B cell (primary cell): Measurements from ENCODE around the gene ODC1. TPM values are rescaled to one million over a fixed set of nuclear protein-coding genes. Genes with fewer than 3 reads are reported as not detected.
A peak's percentile ranks its signal among the peaks of the same experiment; 100 is the strongest.

ENCODE experiments used
- ATAC-seq: fragments of 200-7000 bp; cut with Tn5 transposase; one replicate; pipeline ENCODE4 v1.10.0; 2021; ENCODE audit warnings: low read depth, mild to moderate bottlenecking, moderate number of reproducible peaks, moderate library complexity
- CTCF ChIA-PET: fragments of 350-600 bp; sonication (Branson Sonifier 250); formaldehyde crosslinking; loops from one replicate; lab custom pipeline; 2021; ENCODE audit warnings: antibody characterized with exemption, inconsistent platforms; lab: Charles Lee
- POLR2A ChIA-PET: fragments of 350-600 bp; sonication (Branson Sonifier 250); formaldehyde crosslinking; loops from one replicate; lab custom pipeline; 2021; ENCODE audit warnings: antibody characterized with exemption; lab: Charles Lee
- DNase-seq: peaks from one replicate; pipeline ENCODE4 v3.0.0; 2013
- H2AFZ ChIP-seq: 2 replicates; pipeline ENCODE4 v1.6.1; 2012; ENCODE audit warnings: mild to moderate bottlenecking, low read depth, low read length; ENCODE audit not compliant: insufficient read depth, poor library complexity, severe bottlenecking
- H3K27ac ChIP-seq, 2 donors: 1 replicate in 1 of 2; 2 replicates in 1 of 2; pipeline ENCODE4 v1.5.1; 2012 to 2013; ENCODE audit warnings: low read length in 2 of 2, mild to moderate bottlenecking in 2 of 2, moderate library complexity in 1 of 2
- H3K27me3 ChIP-seq, 4 experiments: fragments of 200-600 bp in 1 of 4; sonication (generic) in 1 of 4; replicated peaks in 1 of 4; 1 replicate in 2 of 4; 2 replicates in 2 of 4; pipeline versions ENCODE4 v1.6.1 to v1.7.0; 2013 to 2016; ENCODE audit warnings: low read length in 3 of 4, mild to moderate bottlenecking in 2 of 4, mixed read lengths in 1 of 4, moderate library complexity in 1 of 4; ENCODE audit not compliant: insufficient read depth in 4 of 4, control insufficient read depth in 3 of 4; ENCODE audit errors: control extremely low read depth in 1 of 4
- H3K36me3 ChIP-seq, 2 experiments: replicated peaks in 1 of 2; 1 replicate in 1 of 2; 2 replicates in 1 of 2; pipeline versions ENCODE4 v1.6.1 to v1.7.1; 2013; ENCODE audit warnings: low read length in 1 of 2; ENCODE audit not compliant: insufficient read depth in 2 of 2, control insufficient read depth in 1 of 2; ENCODE audit errors: control extremely low read depth in 1 of 2, extremely low read depth in 1 of 2
- H3K4me1 ChIP-seq, 2 donors: fragments of 200-600 bp in 1 of 2; sonication (generic) in 1 of 2; 1 replicate in 1 of 2; 2 replicates in 1 of 2; pipeline versions ENCODE4 v1.5.1 to v1.6.1; 2013 to 2017; ENCODE audit warnings: low read length in 2 of 2; ENCODE audit not compliant: control insufficient read depth in 2 of 2, insufficient read depth in 2 of 2
- H3K4me2 ChIP-seq: replicated peaks from 2 replicates; pipeline ENCODE3; 2012; ENCODE audit warnings: mild to moderate bottlenecking, low read depth, low read length; ENCODE audit not compliant: poor library complexity, severe bottlenecking
- H3K4me3 ChIP-seq, 5 experiments: fragments of 200-600 bp in 1 of 5; sonication (generic) in 1 of 5; 1 replicate in 3 of 5; 2 replicates in 2 of 5; pipeline versions ENCODE4 v1.5.1 to v1.7.0; 2011 to 2016; ENCODE audit warnings: low read length in 4 of 5, mild to moderate bottlenecking in 4 of 5, low read depth in 2 of 5, control low read depth in 1 of 5, moderate library complexity in 1 of 5; ENCODE audit not compliant: insufficient read depth in 1 of 5; ENCODE audit errors: control extremely low read depth in 1 of 5, extremely low read depth in 1 of 5
- H3K79me2 ChIP-seq: fragments of 200-600 bp; sonication (generic); one replicate; pipeline ENCODE4 v1.6.0; 2016; ENCODE audit warnings: low read length; ENCODE audit not compliant: control insufficient read depth, insufficient read depth
- H3K9ac ChIP-seq: fragments of 200-600 bp; sonication (generic); 2 replicates; pipeline ENCODE4 v1.6.1; 2017; ENCODE audit warnings: mild to moderate bottlenecking, low read length, moderate library complexity
- H3K9me3 ChIP-seq, 3 donors: one replicate each; pipeline versions ENCODE4 v1.6.1 to v1.7.1; 2013; ENCODE audit warnings: low read length in 2 of 3; ENCODE audit not compliant: control insufficient read depth in 2 of 3, insufficient read depth in 1 of 3; ENCODE audit errors: control extremely low read depth in 1 of 3
- H4K20me1 ChIP-seq: 2 replicates; pipeline ENCODE4 v1.6.0; 2012; ENCODE audit warnings: mild to moderate bottlenecking, low read length; ENCODE audit not compliant: insufficient read depth, control insufficient read depth, poor library complexity, severe bottlenecking
- H3K27ac Mint-ChIP-seq: one replicate; pipeline ENCODE4 v1.8.0; 2021; ENCODE audit warnings: mixed read lengths
- H3K27me3 Mint-ChIP-seq: one replicate; pipeline ENCODE4 v1.8.0; 2021; ENCODE audit warnings: mixed read lengths
- H3K4me1 Mint-ChIP-seq: one replicate; pipeline ENCODE4 v1.8.0; 2021; ENCODE audit warnings: mixed read lengths
- H3K4me3 Mint-ChIP-seq: one replicate; pipeline ENCODE4 v1.8.0; 2021; ENCODE audit warnings: mixed read lengths
- H3K9me3 Mint-ChIP-seq: one replicate; pipeline ENCODE4 v1.8.0; 2022; ENCODE audit warnings: mixed read lengths; ENCODE audit not compliant: insufficient read depth
- EZH2 ChIP-seq: IDR thresholded peaks from 2 replicates; pipeline ENCODE4 v1.6.1; 2012; ENCODE audit warnings: borderline replicate concordance, low read depth, mild to moderate bottlenecking, moderate library complexity, low read length; ENCODE audit not compliant: insufficient read depth, poor library complexity, severe bottlenecking
- WGBS: methylation state at CpG from one replicate; pipeline ENCODE4 v1.1.5; 2013; ENCODE audit warnings: missing lambda C conversion rate; ENCODE audit not compliant: insufficient coverage; 5-methylcytosine and 5-hydroxymethylcytosine counted together
- intact Hi-C: fragments of 100-400 bp; cut with micrococcal nuclease; formaldehyde crosslinking; loops from one replicate; pipeline ENCODE4 v1.10.0; 2022
- polyA plus RNA-seq: library from polyadenylated mRNA; depleted of rRNA; stranded (reverse); fragments of >200 nt; gene quantifications from 2 replicates; pipeline ENCODE4 v1.2.3, GENCODE V29; 2012
- total RNA-seq, 2 donors: library from RNA; stranded (reverse); fragments of 120-200 nt in 1 of 2; gene quantifications; 1 replicate in 1 of 2; 2 replicates in 1 of 2; pipeline versions ENCODE4 v1.2.3 to v1.2.4, GENCODE V29; 2013 to 2022
- TF ChIP-seq, protein P1 (sequence below): fragments of 200-600 bp; IDR thresholded peaks from one replicate; pipeline ENCODE4 v1.8.0; 2022; ENCODE audit warnings: antibody characterized with exemption, mild to moderate bottlenecking

Gene ODC1
- total and polyA plus RNA-seq, 2 donors (not counting 1 experiment from before 2014, with no cell fraction given): 88.7 to 171 TPM

- peak overlapping the region; percentile 86 for H3K27ac Mint-ChIP-seq
- Histone ChIP-seq H3K4me2 (peak overlapping the region; percentile 78), H3K27me3 (no peaks in the 10 kb centered on the region), H3K9ac (peak overlapping the region; percentile 24), H3K4me3 (peak overlapping the region in 2 of 5 experiments; percentile 10 to 12), H3K27ac (peak overlapping the region; percentile 0 to 56), H3K4me1 (peaks cover 50 to 68% of the 10 kb centered on the region in 2 donors), H4K20me1 (peaks cover 17% of the 10 kb centered on the region), H2AFZ (no peak overlapping the region), H3K79me2 (peaks cover 66% of the 10 kb centered on the region), H3K9me3 (peaks cover 0 to 7% (median 5%) of the 10 kb centered on the region in 3 donors), H3K36me3 (peaks cover 0 to 24% of the 10 kb centered on the region in 2 experiments)
- POLR2A ChIA-PET: interaction anchor here (0.6 to 5.0 kb wide), 9 partner anchors 12 to 138 kb away, joined by 3 to 72 read pairs (median 7); partner anchors contain the start of genes HPCAL1 and ODC1
- 37% methylated on average over 8 of the region's 11 CpGs for WGBS
- CTCF ChIA-PET: interaction anchor here (0.9 to 9.1 kb wide), 34 partner anchors 9 to 334 kb away, joined by 3 to 207 read pairs (median 12); partner anchors contain the start of genes HPCAL1, ODC1 and RRM2
- H3K4me3 Mint-ChIP-seq: peak overlapping the region; percentile 86
- H3K4me1 Mint-ChIP-seq: peaks cover 63% of the 10 kb centered on the region
- H3K9me3 Mint-ChIP-seq: no peaks in the 10 kb centered on the region
- intact Hi-C loops: no loop called here
- no peak for ATAC-seq
- TF ChIP-seq, protein P1, sequence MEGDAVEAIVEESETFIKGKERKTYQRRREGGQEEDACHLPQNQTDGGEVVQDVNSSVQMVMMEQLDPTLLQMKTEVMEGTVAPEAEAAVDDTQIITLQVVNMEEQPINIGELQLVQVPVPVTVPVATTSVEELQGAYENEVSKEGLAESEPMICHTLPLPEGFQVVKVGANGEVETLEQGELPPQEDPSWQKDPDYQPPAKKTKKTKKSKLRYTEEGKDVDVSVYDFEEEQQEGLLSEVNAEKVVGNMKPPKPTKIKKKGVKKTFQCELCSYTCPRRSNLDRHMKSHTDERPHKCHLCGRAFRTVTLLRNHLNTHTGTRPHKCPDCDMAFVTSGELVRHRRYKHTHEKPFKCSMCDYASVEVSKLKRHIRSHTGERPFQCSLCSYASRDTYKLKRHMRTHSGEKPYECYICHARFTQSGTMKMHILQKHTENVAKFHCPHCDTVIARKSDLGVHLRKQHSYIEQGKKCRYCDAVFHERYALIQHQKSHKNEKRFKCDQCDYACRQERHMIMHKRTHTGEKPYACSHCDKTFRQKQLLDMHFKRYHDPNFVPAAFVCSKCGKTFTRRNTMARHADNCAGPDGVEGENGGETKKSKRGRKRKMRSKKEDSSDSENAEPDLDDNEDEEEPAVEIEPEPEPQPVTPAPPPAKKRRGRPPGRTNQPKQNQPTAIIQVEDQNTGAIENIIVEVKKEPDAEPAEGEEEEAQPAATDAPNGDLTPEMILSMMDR: no peak
- no peak for TF ChIP-seq EZH2
- no peaks in the 10 kb centered on the region for H3K27me3 Mint-ChIP-seq
- peak; percentile 60 for DNase-seq
Observed at GRCh38 chr2:10407841-10408648, 40.1 kb downstream of the ODC1 start.
